Measurements from ENCODE around the gene PHRF1.

DNA sequence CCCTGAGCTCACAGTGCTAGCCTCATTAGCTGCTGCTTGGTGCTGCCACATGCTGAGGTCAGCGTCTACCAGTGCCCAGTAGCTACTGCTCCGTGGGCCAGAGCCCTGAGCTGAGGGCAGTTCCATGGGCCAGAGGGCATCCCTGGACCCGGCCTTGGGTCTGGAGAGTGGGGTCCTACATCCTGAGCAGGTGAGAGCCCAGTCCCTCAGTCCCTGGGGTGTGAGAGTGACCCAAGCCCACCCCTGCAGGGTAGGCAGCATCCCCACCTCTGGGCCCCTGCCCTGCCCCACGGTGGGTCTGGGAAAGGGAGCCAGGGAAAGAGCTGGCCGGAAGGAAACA, 25.6 kb upstream of the PHRF1 start:
- TF ChIP-seq, protein P1, sequence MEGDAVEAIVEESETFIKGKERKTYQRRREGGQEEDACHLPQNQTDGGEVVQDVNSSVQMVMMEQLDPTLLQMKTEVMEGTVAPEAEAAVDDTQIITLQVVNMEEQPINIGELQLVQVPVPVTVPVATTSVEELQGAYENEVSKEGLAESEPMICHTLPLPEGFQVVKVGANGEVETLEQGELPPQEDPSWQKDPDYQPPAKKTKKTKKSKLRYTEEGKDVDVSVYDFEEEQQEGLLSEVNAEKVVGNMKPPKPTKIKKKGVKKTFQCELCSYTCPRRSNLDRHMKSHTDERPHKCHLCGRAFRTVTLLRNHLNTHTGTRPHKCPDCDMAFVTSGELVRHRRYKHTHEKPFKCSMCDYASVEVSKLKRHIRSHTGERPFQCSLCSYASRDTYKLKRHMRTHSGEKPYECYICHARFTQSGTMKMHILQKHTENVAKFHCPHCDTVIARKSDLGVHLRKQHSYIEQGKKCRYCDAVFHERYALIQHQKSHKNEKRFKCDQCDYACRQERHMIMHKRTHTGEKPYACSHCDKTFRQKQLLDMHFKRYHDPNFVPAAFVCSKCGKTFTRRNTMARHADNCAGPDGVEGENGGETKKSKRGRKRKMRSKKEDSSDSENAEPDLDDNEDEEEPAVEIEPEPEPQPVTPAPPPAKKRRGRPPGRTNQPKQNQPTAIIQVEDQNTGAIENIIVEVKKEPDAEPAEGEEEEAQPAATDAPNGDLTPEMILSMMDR (IDR thresholded peaks at IDR 0.05), result no peak
- TF ChIP-seq POLR2A (IDR thresholded peaks at IDR 0.05), result no peak
- TF ChIP-seq EP300 (IDR thresholded peaks at IDR 0.05), result no peak

Measured in ovary (tissue), 3 donors.